WI38 (cell line): ENCODE results near the gene GK2.

Experiments
- H3K4me3 ChIP-seq: 2 replicates; pipeline ENCODE4 v1.5.1; 2011; ENCODE audit warnings: low read depth, mild to moderate bottlenecking, control low read depth, low read length
- CTCF ChIP-seq: IDR thresholded peaks from 2 replicates; pipeline ENCODE4 v1.5.1; 2012; ENCODE audit warnings: low read depth, mild to moderate bottlenecking, control low read depth, low read length

GK2 gene

DNA sequence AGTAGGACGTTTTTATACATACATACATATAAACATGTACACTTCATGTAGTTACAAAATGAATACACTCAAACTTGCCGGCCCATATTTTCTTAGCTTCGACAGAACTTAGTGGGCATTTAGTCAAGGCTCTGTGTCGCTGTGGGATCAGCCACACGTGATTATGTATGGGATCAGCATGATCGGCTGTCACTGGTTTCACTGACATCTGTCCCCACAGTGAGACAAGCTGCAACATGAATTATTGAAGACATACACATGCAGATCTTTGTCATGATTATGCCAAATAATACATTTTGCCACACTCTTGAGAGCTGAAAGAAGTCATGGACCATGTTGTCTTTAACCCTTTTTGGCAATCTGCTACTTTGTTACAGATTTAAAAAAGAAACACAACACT, 44.0 kb downstream of the GK2 start:
- no peak overlapping the region for H3K4me3 ChIP-seq
- no peak for TF ChIP-seq CTCF

DNA sequence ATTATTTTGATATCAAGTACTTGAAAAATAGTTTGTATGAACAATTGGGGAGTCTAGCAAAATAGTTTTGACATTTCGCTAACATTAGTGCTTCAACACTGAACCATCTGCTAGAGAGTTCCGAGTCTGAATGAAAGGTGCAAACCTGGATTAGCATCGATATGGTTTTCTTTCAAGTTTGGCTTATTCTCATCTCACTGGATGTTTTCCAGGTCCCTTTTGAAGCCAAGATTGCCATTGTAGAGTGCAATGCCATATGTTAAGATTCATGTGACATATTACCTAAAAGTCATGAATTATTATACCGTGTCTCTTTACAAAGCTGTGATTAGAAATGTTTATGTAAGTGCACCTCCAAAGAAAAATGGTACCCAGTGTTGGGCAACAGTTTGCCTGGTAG, 45.4 kb downstream of the GK2 start:
- TF ChIP-seq CTCF, result no peak
- no peak overlapping the region for H3K4me3 ChIP-seq

DNA sequence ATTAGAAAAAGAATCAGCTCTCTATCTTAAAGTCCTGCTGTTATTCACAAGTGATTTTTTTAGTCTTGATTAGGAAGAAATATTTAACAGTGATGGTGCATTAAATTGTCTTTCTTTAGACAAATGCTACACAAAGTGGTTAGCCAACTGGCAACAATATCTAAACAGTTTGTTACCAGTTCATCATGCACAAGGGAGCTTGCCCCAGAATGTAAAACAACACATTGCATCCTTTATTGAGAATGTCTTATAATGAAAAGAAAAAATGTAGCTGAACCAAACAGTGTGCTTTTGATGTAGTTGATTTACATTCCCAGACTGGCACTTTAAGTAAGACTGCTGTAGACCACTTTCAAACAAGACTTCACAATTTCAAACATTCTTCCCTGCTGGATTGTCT, 48.0 kb downstream of the GK2 start:
- no peak overlapping the region for H3K4me3 ChIP-seq
- TF ChIP-seq CTCF, result no peak

DNA sequence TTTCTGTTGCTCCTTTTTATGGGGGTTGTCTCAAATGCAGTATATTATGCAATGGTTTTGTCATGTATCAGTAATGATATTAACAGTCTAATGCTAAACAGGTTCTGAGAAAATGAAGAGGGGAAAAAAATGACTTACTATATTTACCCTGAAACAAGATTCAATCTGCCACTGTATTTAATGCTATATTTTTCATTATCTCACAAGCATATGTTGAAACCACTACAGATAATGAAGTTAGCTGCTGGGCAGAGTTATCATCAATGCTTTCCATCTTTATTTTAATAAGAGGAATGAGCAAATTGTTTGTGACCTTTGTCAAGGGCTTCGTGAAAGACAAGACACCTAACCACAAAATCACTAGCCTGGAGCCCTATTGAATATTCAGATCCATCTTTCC, 49.6 kb downstream of the GK2 start:
- no peak overlapping the region for H3K4me3 ChIP-seq
- no peak for TF ChIP-seq CTCF

GRCh38 chr4:79357365-79357764, 50.7 kb downstream of the GK2 start:
- no peak overlapping the region for H3K4me3 ChIP-seq
- TF ChIP-seq CTCF, result no peak
